Measurements from ENCODE around the gene ADPRH. TPM values are rescaled to one million over a fixed set of nuclear protein-coding genes. Genes with fewer than 3 reads are reported as not detected.
"Not testable (repeated sequence)": the region's sequence is repeated elsewhere in the genome, so short reads cannot be mapped to it uniquely, and the experiment has no call there.

The ADPRH gene
- total RNA-seq, 1 donor from 2014 or later, result 3.9 TPM

DNA sequence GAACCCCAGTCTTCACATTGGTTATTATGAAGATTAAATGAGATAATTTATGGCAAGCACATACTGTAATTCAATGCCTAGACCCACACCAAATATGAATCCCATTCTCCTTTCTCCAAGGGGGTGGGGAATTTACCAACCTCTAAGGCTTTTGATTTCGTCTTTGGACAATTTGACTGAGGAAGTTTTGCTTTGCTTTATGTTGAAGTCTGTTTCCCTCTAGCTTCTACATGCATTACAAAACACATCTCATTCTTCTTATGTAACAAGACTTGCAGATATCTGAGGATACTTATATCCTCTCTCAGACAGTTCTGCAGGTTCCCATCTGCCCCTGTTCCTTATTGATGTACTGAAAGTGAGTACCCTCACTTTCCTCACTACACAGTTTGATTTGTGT, 32.1 kb upstream of the ADPRH start:
- TF ChIP-seq CTCF (IDR thresholded peaks at IDR 0.05), result no peak
- H3K4me3 Mint-ChIP-seq (ENCODE audit: unreplicated experiment), result no peak overlapping the region
- DNase-seq (ENCODE audit: low spot score), result no peak
- peaks cover 4% of the 10 kb centered on the region for H3K9me3 Mint-ChIP-seq (ENCODE audit: low read depth)
- H3K36me3 Mint-ChIP-seq (ENCODE audit: low read depth), result no peaks in the 10 kb centered on the region
- no peaks in the 10 kb centered on the region for H3K27me3 Mint-ChIP-seq (ENCODE audit: low read depth)
- H3K27ac Mint-ChIP-seq (ENCODE audit: unreplicated experiment), result no peak overlapping the region
- H3K4me1 Mint-ChIP-seq (ENCODE audit: low read depth), result peaks cover 1% of the 10 kb centered on the region

DNA sequence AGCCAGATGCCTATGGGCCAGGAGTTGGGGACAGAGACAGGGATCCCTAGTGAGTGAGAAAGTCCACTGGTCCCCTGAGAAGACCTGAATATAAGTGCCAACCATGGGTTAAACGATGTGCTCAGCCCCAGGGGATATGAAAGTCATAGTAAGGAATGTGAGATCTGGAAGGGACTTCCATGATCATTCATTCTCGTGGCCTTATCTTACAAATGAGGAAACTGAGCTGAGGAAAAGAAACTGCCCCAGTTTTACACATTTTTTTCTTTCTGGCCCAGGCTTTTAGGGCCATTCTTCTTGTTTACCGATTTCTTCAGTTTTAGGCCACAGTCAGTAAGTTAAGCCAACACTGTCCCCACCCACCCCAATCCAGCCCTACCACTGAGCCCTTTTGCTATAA, 31.0 kb upstream of the ADPRH start:
- Mint-ChIP-seq H3K27ac (ENCODE audit: unreplicated experiment) (no peak overlapping the region), H3K9me3 (ENCODE audit: low read depth) (no peaks in the 10 kb centered on the region), H3K4me3 (ENCODE audit: unreplicated experiment) (no peak overlapping the region), H3K4me1 (ENCODE audit: low read depth) (no peaks in the 10 kb centered on the region), H3K36me3 (ENCODE audit: low read depth) (no peaks in the 10 kb centered on the region), H3K27me3 (ENCODE audit: low read depth) (no peaks in the 10 kb centered on the region)
- DNase-seq (ENCODE audit: low spot score), result no peak
- TF ChIP-seq CTCF (IDR thresholded peaks at IDR 0.05), result no peak

- no peak overlapping the region for H3K4me3 Mint-ChIP-seq (ENCODE audit: unreplicated experiment)
- no peak for DNase-seq (ENCODE audit: low spot score)
- H3K27ac Mint-ChIP-seq (ENCODE audit: unreplicated experiment), result no peak overlapping the region
- no peaks in the 10 kb centered on the region for H3K9me3 Mint-ChIP-seq (ENCODE audit: low read depth)
- H3K27me3 Mint-ChIP-seq (ENCODE audit: low read depth), result peaks cover 2% of the 10 kb centered on the region
- H3K4me1 Mint-ChIP-seq (ENCODE audit: low read depth), result no peaks in the 10 kb centered on the region
- no peak for TF ChIP-seq CTCF (IDR thresholded peaks at IDR 0.05)
- no peaks in the 10 kb centered on the region for H3K36me3 Mint-ChIP-seq (ENCODE audit: low read depth)
These were observed 28.9 kb upstream of the ADPRH start for GRCh38 chr3:119550192-119550910.

GRCh38 chr3:119551598-119551997, 27.7 kb upstream of the ADPRH start:
- Mint-ChIP-seq H3K9me3 (ENCODE audit: low read depth) (no peaks in the 10 kb centered on the region), H3K36me3 (ENCODE audit: low read depth) (no peaks in the 10 kb centered on the region), H3K4me1 (ENCODE audit: low read depth) (no peaks in the 10 kb centered on the region), H3K4me3 (ENCODE audit: unreplicated experiment) (no peak overlapping the region), H3K27ac (ENCODE audit: unreplicated experiment) (no peak overlapping the region), H3K27me3 (ENCODE audit: low read depth) (peaks cover 2% of the 10 kb centered on the region)
- no peak for TF ChIP-seq CTCF (IDR thresholded peaks at IDR 0.05)
- no peak for DNase-seq (ENCODE audit: low spot score)

DNA sequence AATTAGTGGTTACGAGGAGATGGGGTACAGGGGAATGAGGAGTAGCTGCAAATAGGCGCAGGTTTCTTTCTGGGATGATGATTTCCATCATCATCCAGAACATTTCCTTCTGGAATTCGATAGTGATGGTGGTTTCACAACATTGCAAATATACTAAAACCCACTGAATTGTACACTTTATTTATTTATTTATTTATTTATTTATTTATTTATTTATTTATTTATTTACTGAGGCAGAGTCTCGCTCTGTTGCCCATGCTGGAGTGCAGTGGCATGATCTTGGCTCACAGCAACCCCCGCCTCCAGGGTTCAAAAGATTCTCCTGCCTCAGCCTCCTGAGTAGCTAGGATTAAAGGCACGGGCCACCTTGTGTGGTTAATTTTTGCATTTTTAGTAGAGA, 26.4 kb upstream of the ADPRH start:
- H3K4me1 Mint-ChIP-seq (ENCODE audit: low read depth); H3K27me3 Mint-ChIP-seq (ENCODE audit: low read depth); H3K36me3 Mint-ChIP-seq (ENCODE audit: low read depth); DNase-seq (ENCODE audit: low spot score); H3K9me3 Mint-ChIP-seq (ENCODE audit: low read depth); H3K4me3 Mint-ChIP-seq (ENCODE audit: unreplicated experiment); H3K27ac Mint-ChIP-seq (ENCODE audit: unreplicated experiment): not testable (repeated sequence)

- Mint-ChIP-seq H3K27me3 (ENCODE audit: low read depth) (peaks cover 2% of the 10 kb centered on the region), H3K9me3 (ENCODE audit: low read depth) (no peaks in the 10 kb centered on the region), H3K27ac (ENCODE audit: unreplicated experiment) (no peak overlapping the region), H3K4me3 (ENCODE audit: unreplicated experiment) (no peak overlapping the region), H3K4me1 (ENCODE audit: low read depth) (no peaks in the 10 kb centered on the region), H3K36me3 (ENCODE audit: low read depth) (no peaks in the 10 kb centered on the region)
- no peak for TF ChIP-seq CTCF (IDR thresholded peaks at IDR 0.05)
- DNase-seq (ENCODE audit: low spot score), result no peak
These were observed 25.4 kb upstream of the ADPRH start for GRCh38 chr3:119553823-119554415.
